SU-DHL-6 (cell line): Measurements from ENCODE around the gene WNT4.

Source experiments
- CTCF ChIP-seq: fragments of 200-600 bp; sonication (generic); IDR thresholded peaks from one replicate; pipeline ENCODE4 v1.5.1; 2017; ENCODE audit warnings: antibody characterized with exemption, mild to moderate bottlenecking, low read length, moderate library complexity; ENCODE audit not compliant: insufficient read depth, poor library complexity, severe bottlenecking
- EZH2phosphoT487 ChIP-seq: fragments of 200-600 bp; sonication (generic), shearing (Covaris generic); conservative IDR thresholded peaks from 2 replicates; pipeline ENCODE4 v1.6.1; 2018; ENCODE audit warnings: mild to moderate bottlenecking, antibody characterized with exemption, low read length, moderate library complexity, mixed read lengths

GRCh38 chr1:22190251-22190650 is 47.4 kb upstream of the WNT4 start:
- TF ChIP-seq CTCF (no peak), EZH2phosphoT487 (no peak)
